Urinary bladder (tissue), 4 donors: ENCODE data around the gene ZXDC. TPM values are rescaled to one million over a fixed set of nuclear protein-coding genes. Genes with fewer than 3 reads are reported as not detected.

Source experiments
- DNase-seq: peaks from one replicate; pipeline ENCODE4 v3.0.0-alpha.2; 2015; ENCODE audit errors: extremely low spot score
- H3K27ac ChIP-seq: one replicate; pipeline ENCODE4 v1.5.1; 2013; ENCODE audit warnings: low read depth, mild to moderate bottlenecking, moderate library complexity
- H3K36me3 ChIP-seq: one replicate; pipeline ENCODE4 v1.6.1; 2013; ENCODE audit warnings: mild to moderate bottlenecking, moderate library complexity; ENCODE audit not compliant: insufficient read depth
- H3K4me1 ChIP-seq: one replicate; pipeline ENCODE4 v1.6.1; 2013; ENCODE audit warnings: mild to moderate bottlenecking, moderate library complexity; ENCODE audit not compliant: insufficient read depth
- H3K4me3 ChIP-seq: one replicate; pipeline ENCODE4 v1.5.1; 2013; ENCODE audit warnings: low read depth, low read length
- WGBS: extraction: QIAGEN DNeasy Blood & Tissue Kit; methylation state at CpG from one replicate; pipeline ENCODE4 v1.1.7; 2013; 5-methylcytosine and 5-hydroxymethylcytosine counted together
- polyA plus RNA-seq: library from polyadenylated mRNA; stranded (reverse); fragments of 200-250 nt; gene quantifications from one replicate; pipeline ENCODE4 v1.2.3, GENCODE V29; 2013
- total RNA-seq: library from RNA; depleted of rRNA; stranded (reverse); fragments of >200 nt; gene quantifications from one replicate; pipeline ENCODE4 v1.2.3, GENCODE V29; 2014
- donor health status: healthy with polysubstance abuse.
- donor health status: healthy.

Gene ZXDC
- total and polyA plus RNA-seq, 2 donors, result 16.4 to 26.2 TPM

DNA sequence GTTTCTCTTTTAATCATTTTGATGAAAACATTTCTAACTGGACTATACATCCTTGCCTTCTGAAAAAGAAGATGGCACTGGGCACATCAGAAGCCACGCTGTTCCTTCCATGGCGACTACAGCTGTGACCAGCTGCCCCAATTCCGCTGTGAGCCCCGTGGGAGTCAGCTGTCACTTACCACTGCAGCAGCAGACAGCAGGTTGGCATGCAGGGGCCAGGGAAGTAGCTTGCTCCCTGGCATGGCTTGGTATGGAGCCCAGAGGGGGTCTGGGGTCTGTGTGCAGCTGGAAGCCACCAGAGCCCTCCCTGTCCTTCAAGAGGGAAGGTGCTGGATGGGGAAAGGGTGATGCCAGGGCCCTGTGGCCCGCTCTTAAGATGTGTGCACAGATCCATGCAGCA is 4.5 kb upstream of the ZXDC start:
- H3K4me3 ChIP-seq, result no peak overlapping the region
- H3K27ac ChIP-seq, result no peak overlapping the region
- no peaks in the 10 kb centered on the region for H3K36me3 ChIP-seq
- no peaks in the 10 kb centered on the region for H3K4me1 ChIP-seq
- WGBS, result 80% methylated on average over 5 of the region's 5 CpGs
- no peak for DNase-seq

DNA sequence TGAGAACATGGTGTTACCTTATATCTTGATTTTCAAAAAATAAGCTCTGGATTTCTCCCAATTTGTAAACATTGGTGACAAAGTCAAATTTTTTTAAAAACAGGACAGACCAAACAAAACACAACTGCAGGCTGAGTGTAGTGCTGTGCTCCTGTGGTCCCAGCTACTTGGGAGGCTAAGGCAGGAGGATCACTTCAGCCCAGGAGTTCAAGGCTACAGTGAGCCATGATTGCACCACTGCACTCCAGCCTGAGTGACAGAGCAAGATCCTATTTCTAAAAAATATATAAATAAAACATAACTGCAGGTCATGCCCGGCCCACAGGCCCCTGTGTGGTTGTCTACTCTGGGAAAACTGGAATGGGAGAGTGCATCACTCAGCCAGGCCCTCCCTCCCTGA is 4.0 kb upstream of the ZXDC start:
- 89% methylated on average over 1 of the region's 1 CpG for WGBS
- Histone ChIP-seq H3K27ac (no peak overlapping the region), H3K36me3 (no peaks in the 10 kb centered on the region), H3K4me1 (no peaks in the 10 kb centered on the region), H3K4me3 (no peak overlapping the region)
- no peak for DNase-seq

DNA sequence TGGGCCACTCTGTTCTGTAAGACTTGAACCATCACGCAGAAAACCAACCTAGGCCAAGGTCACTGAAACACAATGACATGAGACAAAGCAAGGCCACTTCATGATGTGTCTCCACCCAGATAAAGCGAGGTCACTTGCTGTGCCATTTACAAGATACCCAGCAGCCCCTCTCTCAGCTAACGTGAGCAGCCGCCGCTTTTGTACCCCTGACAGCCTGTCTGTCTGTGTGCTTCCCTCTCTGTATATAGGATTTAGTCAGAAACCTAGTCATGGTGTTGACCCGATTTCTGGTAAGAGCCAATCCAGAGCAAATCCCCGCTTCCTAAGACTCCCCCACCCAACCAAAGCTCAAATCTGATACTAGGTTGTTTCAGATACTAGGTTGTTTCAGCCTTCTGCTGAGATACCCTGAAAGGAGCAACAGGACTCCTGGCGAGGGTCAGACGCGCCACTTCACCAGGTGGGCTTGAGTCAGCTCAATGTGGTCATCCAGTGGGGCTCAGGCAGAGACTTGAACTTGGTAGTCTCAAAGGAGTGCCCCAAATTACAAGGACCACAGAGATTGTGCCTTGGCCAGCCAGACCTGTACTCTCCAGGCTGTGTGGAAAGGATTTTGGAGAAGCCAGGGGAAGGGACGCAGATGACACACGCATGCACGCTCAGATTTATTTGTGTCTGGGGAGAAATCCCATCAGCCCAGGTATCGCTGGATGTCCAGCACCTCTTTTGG is 3.1 kb upstream of the ZXDC start:
- H3K27ac ChIP-seq, result no peak overlapping the region
- H3K4me3 ChIP-seq, result no peak overlapping the region
- no peaks in the 10 kb centered on the region for H3K36me3 ChIP-seq
- H3K4me1 ChIP-seq, result peaks cover 2% of the 10 kb centered on the region
- whole genome bisulfite sequencing, result 95% methylated on average over 14 of the region's 14 CpGs
- DNase-seq, result no peak

DNA sequence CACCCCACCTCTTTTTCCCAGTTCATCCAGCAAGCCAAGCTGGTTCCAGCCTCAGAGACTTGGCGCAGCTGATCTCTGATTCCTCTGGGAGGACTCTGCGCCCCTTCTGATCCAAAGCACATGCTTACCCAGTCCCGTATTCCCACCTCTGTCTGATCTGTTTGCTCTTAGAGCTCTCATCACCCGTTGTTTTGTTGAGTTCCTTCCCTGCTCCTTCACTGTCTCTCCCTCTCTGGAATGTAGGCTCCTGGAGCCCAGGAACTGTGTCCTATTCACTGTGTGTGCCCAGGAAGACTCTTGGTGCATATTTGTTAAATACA is 1.3 kb upstream of the ZXDC start:
- Histone ChIP-seq H3K36me3 (no peaks in the 10 kb centered on the region), H3K4me1 (peaks cover 5% of the 10 kb centered on the region), H3K27ac (no peak overlapping the region), H3K4me3 (no peak overlapping the region)
- WGBS, result 52% methylated on average over 4 of the region's 4 CpGs
- no peak for DNase-seq

DNA sequence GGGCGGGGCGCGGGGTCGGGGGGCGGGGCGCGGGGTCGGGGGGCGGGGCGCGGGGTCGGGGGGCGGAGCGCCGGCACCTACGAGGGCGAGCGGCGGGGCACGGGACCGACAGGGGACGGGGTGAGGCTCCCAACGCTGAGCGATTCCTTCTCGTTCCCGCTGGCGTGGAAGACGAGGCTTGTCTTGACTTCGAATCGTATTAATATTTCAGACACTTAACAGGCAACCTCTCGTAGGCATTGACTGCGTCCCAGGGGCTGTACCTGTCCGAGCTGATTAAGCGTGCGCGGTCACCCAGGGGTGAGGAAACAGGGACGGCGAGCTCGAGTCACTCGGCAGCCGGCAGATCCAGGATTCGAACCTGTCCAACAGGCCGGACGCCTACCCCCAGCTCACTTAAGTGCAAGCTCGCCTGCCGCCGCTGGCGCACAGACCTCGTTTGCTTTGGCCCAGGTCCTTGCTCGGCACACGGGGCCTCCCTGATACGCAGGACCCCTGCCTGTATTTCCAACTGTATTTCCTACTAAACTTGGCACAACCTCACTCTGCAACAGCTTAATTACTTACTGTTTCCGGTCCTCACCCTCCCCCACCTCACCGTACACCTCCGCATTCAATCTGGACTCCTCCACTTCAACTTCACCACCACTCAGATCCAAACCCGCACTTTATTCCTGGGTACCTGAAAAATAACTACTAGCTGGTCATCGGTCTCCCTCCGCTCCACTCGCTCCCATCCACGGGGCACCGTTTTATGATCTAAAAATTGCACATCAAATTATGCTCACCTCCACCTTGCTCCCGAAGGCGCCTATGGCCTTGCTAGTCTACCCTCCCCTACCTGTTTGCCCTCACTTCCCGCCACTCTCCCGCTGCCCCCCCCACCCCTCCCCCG is 722 bp upstream of the ZXDC start:
- Histone ChIP-seq H3K4me1 (peaks cover 5% of the 10 kb centered on the region), H3K4me3 (peak overlapping the region; percentile 46), H3K36me3 (no peaks in the 10 kb centered on the region), H3K27ac (peak overlapping the region; percentile 87)
- no peak for DNase-seq
- WGBS, result 11% methylated on average over 57 of the region's 66 CpGs

DNA sequence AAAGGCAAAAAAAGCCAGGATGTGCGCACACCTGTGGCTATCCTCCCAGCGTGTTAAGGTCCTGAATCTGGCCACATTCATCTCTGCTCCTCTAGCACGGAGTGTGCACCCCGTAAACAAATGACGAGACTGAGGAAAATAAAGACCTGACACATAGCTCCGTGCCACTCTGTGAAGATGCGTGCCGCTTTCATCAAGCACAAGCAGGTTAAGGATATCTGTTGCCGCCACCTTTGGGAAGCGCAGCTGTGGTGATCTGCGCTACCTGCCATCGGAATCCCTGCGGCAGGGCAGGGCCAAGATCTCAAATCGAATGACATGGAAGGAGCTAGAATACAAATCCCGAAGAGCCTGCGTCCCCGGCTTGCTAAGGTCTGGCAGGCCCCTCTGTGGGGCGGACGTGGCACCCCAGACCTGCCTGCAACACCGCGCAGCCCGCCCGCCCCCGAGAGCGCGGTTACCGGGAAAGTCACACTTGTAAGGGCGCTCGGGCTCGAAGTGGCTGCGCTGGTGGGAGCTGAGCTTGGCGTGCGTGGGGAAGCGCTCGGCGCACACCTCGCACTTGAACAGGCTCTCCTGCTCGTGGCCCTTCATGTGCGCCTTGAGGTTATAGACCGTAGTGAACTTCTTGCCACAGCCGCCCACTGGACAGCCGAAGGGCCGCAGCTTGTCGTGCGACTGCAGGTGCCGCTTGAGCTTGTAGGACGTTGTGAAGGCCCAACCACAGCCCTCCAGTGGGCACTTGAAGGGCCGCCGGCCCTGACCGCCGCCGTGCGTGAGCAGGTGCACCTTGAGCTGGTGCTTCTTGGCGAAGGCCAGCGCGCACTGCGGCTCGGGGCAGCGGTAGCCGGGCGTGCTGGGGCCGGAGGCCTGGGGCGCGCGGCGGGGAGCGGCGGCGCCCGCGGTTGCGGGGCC is 936 bp downstream of the ZXDC start:
- Histone ChIP-seq H3K4me1 (peaks cover 5% of the 10 kb centered on the region), H3K4me3 (peak overlapping the region; percentile 82), H3K27ac (peak overlapping the region; percentile 86), H3K36me3 (no peaks in the 10 kb centered on the region)
- no peak for DNase-seq
- WGBS, result 5% methylated on average over 72 of the region's 72 CpGs

DNA sequence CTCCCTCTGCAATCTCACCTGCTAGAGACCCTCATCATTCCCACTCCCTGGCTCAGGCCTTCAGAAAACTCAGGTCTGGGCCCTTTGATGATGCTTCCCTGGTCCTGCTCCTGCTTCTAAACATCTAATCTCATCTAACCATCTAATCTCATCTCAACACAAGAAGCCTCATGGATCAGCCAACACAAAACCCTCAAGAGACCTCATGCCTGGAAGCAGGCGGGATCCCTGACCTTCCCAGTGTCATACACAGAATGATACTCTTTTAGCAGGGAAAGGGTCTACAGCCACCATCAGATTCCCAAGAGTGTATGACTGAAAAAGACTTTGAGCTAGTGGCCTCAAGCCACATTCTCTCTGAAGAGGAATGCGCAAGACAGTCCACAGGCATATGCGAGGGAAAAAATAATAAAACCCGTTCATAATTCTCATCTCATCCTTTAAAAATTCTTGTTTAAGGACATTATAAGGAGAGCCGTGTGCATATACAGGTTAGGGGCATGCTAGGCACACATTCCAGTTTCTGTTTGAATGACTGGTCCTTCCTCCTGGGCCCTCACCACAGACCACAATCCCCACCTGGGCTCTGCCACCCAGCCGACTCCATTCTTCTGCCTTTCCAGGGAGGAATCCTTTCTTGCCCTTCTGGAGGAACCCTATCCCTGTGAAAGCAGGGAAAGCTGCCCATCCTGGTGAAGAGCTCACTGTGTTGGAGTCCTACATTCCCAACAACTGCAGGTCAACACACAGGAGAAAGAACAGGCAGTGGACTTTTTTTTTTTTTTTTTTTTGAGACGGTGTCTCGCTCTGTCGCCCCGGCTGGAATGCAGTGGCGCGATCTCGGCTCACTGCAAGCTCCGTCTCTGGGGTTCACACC is 2.2 kb downstream of the ZXDC start:
- no peak overlapping the region for H3K27ac ChIP-seq
- peaks cover 5% of the 10 kb centered on the region for H3K4me1 ChIP-seq

DNA sequence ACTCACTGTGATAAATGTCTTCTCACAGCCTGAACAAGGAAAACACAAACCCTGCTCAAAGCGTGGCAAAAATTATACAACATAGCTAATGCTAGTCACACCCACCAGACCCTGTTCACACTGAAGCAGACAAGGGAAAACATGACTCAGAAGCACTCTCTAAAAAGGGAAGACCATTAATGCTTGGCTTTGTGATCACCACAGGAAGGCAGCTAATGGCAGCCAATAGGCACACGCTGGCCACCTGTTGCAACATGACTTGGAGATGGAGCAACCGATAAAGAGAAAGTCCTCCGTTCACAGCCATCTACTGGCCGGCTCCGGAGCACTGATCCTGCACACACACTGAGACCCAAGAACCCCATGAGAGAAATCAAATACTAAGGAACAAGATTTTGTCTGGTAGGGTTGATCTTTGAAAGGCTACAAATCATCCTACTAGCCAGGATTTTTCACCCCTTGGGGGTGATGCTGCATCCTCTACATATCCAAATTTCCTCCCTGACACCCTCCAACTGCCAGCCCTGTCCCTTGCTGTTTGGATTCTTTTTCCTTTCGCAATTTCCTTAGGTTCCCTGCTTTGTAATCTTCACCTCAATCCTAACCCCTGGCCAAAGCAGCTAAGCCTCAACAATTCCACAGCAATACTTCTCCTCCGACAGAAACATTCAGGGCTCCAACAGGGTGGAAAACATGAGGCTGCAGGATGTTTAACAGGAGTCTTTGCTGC is 3.2 kb downstream of the ZXDC start:
- H3K4me3 ChIP-seq, result no peak overlapping the region
- peaks cover 2% of the 10 kb centered on the region for H3K36me3 ChIP-seq
- peak; percentile 67 for DNase-seq
- H3K27ac ChIP-seq, result no peak overlapping the region
- 35% methylated on average over 8 of the region's 8 CpGs for WGBS
- peaks cover 5% of the 10 kb centered on the region for H3K4me1 ChIP-seq

More for the DNA sequence above, 2.2 kb downstream of the ZXDC start:
- WGBS, result 75% methylated on average over 14 of the region's 14 CpGs
- H3K4me3 ChIP-seq, result peak overlapping the region; percentile 11
- no peak for DNase-seq
- H3K36me3 ChIP-seq, result no peaks in the 10 kb centered on the region

DNA sequence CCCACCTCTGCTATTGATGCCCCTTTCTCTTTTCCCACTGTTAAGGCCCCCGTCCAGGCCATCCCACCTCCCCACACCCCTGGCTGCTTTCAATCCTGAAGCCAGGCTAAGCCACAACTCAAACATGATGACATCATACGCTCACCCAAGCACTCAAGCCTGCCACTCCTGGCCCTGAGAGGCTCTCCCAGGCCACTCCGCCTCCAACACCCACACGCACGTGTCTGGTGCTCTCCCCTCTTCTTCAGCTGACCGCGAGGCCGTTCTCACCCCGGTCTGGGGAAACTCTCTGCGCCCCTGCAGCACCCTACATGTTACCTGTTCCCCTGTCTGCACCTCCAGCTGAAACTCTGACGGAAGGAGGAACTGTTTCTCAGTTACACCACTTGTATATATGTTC is 6.2 kb downstream of the ZXDC start:
- Histone ChIP-seq H3K4me3 (no peak overlapping the region), H3K36me3 (peaks cover 2% of the 10 kb centered on the region), H3K4me1 (peaks cover 5% of the 10 kb centered on the region), H3K27ac (no peak overlapping the region)
- no peak for DNase-seq
- WGBS, result 93% methylated on average over 11 of the region's 11 CpGs

DNA sequence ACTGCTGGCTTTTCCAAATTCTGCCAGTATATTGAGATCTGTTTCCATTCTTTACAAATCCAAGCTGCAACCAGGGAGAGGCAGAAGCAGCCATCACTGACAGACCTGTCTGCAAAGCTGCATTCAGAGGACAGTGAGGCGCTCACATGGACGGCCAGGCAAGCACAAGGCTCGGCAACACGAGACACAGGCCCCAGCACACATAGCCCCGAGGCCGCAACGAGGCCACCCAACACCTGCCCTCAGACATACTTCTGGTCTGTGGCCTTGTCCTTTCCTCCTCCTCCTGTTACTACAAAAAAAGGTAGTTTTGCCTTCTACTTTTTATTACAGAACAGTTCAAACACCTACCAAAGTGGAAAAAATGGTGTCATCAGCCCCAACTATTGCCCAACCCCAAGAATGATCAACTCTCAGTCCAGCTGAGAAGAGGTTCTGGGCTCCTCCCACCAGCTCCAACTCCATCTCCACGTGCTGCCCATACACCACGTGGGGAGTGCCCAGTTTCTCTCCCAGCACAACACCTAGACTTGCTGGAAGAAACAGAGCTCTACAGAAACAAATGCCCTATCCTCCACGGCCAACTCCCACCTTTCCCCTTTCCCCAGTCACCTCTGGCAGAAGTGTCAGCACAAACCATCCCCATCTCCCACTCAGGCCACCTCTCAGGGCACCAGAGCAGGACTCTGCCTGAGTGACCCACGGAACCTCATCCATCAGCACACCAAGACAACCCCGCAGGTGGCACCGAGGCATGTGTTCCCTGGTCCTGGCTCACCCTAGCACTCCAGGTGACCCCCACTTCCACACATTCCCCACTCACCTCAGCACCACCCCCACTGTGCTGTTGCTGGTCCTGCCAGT is 7.4 kb downstream of the ZXDC start:
- Histone ChIP-seq H3K4me1 (peaks cover 2% of the 10 kb centered on the region), H3K36me3 (peaks cover 2% of the 10 kb centered on the region), H3K4me3 (no peak overlapping the region), H3K27ac (no peak overlapping the region)
- no peak for DNase-seq
- WGBS, result 83% methylated on average over 13 of the region's 13 CpGs

DNA sequence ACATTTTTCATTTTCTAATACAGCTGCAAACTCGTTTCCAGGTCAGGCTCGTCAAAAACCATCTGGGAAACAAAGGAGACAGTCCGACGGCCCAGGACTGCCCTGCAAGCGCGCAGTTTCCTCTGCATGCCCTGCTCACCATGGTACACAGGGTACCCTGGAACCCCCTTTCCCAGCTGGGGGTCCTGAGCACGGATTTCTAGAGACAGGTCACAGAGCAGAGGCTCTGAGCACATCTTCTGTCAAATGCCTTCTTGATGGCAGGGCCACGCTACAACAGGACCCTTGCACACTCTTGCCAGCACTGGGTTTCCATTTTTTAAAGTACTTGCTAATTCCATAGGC is 8.1 kb downstream of the ZXDC start:
- Histone ChIP-seq H3K36me3 (peaks cover 2% of the 10 kb centered on the region), H3K4me3 (no peak overlapping the region), H3K27ac (no peak overlapping the region), H3K4me1 (peaks cover 2% of the 10 kb centered on the region)
- DNase-seq, result no peak
- WGBS, result 81% methylated on average over 8 of the region's 8 CpGs
